GM19193 (cell line): ENCODE results near the gene ZNF653.

Source experiments
- POLR2A ChIP-seq: IDR thresholded peaks from 4 replicates; pipeline ENCODE4 v1.6.1; 2011; ENCODE audit not compliant: insufficient read depth, insufficient read length; ENCODE audit errors: extremely low read depth

ZNF653 gene

DNA sequence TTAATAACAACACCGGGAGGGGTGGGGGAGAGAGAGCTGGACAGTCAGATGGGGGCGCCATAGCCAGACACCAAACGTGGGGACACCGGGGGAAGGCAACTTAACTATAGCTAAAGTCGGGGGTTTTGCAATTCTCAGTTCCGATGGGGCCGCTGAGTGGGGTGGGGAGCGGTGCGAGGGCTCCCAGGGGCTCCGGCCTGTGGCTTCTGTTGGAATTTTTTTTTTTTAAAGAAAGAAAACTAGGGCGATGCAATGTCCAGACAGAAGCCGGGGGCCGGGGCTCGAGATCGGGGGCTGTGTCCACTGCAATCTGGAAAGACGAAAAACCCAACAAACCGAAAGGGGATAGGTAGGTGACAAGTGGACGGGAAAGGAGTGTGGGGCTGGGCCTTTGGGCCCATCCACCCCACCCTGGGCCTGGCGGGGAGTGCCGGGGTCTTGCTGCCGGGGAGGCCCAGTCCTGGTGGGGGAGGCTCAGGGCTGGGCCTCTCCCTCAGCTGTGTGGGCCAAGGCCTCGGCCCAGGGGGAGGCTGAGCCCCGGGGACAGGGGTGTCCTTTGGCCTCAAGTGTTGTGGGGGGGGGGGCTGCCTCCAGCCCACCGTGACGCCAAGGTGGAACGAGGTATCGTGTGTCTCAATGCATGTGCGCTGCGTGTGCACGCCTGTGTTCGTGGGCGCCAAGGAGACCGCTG, 52.9 kb downstream of the ZNF653 start:
- TF ChIP-seq POLR2A = no peak

DNA sequence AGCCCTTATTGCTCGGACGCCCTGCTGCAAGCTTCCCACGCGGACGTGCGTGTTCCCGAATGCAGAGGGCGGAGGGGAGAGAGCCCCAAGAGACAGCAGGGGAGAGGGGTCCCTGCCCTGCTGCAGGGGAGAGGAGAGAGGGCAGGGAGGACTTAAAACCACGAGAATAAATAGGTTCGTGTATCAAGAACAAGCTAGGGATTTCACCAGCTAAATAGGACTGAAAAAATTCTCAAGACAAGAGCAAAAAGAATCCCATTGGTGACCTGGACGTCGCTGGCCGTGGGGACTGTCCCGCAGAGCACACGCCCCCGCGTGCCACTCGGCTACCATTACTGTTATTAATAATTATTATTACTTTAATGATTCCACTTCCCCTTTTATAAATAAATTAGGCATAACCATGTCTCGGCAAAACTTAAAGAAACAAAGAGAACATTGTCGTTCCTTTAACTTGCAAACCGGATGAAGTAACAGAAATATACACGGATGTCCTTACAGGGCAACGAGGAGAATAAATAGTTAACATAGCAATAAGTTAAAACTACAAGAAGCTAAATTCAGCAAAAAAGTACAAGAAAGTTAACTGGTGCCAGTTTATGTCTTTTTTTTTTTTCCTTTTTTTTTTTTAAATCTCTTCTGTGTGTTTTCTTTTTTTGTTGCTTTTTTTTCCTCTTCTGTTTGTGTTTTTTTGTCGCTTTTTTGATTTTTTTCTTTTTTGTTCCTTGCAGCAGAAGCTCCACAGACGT, 53.6 kb downstream of the ZNF653 start:
- no peak for TF ChIP-seq POLR2A

DNA sequence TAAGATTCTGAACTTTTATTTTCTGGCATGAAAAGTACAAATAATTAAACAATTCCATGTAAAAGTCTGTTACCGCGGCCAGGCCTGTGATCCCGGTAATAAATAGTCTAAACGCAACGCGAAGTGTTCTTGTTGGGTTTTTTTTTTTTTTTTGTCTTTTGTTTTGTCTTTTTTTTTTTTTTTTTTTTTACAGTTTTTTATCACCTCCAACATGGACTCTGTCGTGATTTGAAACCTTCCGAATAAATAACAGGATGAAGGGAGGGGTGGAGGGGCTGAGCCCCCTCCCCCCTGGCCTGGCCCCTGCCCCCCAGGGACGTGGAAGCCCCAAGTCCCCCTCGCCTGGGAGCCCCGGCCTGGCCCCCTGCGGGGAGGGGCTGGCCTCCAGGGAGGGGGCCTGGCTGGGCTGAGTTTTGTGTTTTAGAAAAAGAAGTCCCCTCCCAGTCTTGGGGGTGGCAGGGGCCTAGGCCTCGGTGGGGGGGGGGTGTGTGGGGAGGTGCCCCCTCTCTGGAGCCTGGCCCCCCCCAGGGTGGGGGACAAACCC, 54.2 kb downstream of the ZNF653 start:
- no peak for TF ChIP-seq POLR2A

DNA sequence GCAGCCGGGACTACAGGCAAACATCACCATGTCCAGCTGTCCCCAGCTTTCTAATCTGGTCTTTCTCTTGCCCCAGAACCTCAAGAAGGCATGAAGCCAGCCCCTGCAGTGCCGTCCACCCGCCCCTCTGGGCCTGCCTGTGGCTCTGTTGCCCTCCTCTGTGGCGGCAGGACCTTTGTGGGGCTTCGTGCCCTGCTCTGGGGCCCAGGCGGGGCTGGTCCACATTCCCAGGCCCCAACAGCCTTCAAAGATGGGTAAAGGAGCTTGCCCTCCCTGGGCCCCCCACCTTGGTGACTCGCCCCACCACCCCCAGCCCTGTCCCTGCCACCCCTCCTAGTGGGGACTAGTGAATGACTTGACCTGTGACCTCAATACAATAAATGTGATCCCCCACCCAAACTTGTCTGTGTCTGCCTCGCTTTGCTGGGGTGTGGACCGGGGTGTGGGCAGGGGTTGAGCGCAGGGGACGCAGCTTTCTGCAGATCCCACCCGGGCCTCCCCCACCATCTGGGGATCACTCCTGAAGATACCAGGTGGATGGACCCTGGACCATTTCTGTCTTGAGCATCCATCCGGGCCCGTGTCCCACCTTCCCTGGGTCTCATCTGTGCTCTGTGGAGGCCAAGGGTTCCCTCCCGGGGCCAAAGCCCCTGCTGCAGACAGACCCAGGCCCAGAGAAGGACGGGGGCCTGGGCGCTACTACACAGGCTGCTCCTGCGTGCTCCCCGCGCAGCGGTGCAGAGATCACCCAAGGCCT, 54.9 kb downstream of the ZNF653 start:
- TF ChIP-seq POLR2A = no peak

DNA sequence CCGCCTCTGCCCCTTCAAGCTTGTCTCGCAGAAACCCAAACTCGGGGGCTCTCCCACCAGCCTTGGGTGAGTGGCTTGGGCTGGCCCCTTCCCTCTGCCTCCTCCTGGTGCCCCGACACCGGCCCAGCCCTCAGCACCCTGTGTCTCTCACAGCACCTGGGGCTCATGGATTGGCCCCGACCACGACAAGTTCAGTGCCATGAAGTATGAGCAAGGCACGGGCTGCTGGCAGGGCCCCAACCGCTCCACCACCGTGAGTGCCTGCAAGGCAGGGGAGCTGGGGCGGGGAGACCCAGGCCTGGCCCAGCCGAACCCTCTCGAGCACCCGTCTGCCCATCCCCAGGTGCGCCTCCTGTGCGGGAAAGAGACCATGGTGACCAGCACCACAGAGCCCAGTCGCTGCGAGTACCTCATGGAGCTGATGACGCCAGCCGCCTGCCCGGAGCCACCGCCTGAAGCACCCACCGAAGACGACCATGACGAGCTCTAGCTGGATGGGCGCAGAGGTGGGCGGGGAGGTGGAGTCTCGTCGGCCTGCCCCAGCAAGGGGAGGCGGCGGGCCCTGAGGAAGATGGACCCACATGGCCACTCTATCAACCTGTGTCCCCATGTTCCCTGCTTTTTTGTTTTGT, 56.6 kb downstream of the ZNF653 start:
- no peak for TF ChIP-seq POLR2A

DNA sequence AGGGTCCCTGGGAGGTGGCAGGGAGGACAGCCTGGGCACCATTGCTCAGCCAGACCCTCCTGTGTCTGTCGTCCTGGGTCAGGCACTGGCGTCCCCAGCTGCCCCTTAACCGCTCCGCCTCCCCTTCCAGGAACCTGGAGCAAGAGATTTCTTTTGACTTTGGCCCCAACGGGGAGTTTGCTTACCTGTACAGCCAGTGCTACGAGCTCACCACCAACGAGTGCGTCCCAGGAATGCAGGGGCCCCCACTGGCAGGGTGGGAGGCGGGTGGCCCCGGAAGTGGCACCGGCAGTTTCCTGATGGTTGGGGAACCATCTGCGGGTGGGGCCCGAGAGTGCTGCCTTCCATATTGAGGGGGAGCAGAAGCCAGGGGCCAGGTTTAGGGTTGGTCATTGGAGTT, 57.2 kb downstream of the ZNF653 start:
- TF ChIP-seq POLR2A = no peak

DNA sequence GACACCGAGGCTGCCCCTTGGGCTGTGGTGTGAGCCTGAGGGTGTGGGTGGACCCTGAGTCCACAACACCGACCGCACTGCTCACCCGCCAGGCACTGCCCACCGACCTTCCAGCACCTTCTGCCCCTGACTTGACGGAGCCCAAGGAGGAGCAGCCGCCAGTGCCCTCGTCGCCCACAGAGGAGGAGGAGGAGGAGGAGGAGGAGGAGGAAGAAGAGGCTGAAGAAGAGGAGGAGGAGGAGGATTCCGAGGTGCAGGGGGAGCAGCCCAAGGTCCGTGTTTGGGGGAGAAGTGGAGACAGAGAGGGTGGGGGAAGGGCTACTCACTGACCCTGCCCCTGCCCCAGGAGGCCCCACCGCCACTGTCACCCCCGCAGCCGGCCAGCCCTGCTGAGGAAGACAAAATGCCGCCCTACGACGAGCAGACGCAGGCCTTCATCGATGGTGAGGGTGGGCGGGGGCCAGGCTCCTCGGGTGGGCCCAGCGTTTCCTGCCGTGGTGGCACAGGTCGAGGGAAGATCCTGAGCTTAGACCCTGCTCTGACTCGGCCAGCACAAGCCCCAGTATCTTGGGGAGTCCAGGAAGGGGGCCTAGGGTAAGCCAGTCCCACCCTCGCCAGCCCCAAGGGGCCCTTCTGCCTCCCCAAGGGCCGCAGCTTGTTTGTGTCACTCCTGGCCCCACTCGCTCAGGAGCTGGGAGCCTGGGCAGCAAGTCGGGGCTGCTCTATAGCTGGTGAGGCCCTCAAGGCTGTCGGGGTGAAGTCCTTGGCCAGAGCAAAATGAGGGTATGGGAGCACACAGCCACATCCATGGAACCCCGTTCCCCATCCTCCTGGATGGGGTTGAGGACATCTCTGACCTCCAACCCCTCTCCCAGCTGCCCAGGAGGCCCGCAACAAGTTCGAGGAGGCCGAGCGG, 58.0 kb downstream of the ZNF653 start:
- TF ChIP-seq POLR2A = no peak

DNA sequence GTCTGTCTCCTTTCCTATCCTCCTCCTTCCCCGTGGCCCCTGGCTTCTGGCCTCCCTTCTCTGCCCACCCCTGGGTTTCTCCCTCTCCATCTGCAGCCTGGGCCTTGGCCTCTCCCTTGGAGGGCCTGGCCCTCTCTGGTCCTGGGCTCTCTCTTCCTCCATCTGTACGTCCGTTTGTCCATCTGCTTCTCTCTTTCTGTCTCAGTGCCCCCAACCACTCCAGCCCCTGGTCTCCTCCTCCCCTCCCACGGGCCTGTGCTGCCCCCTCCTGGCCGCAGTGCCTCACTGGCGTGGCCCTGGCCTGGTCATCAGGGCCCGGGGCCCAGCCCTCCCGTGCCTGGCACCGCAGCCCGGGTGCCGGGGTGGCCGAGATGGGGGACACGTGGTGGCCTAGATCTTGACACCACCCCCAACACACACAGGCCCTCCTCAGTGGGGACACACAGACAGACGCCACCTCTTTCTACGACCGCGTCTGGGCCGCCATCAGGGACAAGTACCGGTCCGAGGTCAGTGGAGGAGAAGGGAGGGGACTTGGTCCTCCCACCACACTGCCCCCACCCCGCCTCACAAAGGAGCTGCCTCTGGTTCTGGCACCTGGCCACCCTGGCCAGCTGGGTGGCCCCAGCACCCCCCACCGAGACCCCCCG, 58.9 kb downstream of the ZNF653 start:
- TF ChIP-seq POLR2A = no peak

DNA sequence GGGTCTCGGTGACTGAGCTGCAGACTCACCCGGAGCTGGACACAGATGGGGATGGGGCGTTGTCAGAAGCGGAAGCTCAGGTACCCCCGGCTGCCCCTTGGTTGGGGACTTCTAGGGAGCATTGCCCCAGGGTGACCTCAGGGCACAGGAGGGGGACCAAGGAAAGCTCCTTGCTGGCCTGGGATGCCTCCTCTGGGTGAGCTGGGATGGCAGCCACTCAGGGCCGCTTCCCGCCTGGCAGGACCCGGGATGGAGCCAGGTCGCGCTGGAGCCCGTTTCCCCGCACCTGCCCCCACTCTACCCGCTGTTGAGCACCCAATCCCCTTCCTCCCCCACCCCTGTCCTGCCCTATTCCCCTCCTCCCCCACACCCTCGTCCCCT, 59.4 kb downstream of the ZNF653 start:
- TF ChIP-seq POLR2A = no peak

DNA sequence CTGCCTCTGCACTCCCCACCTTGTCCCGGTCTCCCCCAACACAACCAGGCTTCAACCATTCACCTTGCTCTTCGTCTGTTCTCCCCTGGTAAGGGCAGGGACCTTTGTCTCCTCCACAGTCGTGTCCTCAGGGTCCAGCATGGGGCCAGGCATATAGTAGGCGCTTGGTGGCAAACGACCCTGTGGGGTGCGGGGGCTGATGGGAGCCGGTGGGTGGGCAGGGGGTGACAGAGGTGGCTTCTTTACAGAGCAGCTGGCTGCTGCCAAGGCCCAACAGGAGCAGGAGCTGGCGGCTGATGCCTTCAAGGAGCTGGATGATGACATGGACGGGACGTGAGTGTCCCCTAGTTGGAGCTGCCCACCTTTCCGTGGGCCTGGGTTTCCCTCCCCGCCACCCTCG, 60.5 kb downstream of the ZNF653 start:
- no peak for TF ChIP-seq POLR2A

DNA sequence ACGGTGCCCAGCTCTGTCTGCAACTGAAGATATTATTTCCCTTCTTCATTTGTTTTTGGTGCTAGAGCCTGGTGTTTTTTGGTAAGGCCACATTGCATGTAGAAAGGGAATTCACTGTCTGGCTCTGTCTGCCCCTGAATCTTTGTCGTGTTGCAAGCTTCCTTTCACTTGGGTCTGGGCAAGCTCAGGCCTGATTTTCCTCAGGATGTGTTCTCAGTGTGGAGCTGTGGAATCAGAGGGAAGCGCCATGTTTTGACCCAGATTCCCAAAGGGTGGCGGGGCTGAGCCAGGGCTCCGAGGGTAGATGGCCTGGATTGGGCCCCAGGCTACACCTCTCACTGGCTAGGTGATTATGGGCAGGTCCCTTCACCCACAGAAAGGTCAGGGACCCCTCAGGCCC, 61.6 kb downstream of the ZNF653 start:
- no peak for TF ChIP-seq POLR2A

DNA sequence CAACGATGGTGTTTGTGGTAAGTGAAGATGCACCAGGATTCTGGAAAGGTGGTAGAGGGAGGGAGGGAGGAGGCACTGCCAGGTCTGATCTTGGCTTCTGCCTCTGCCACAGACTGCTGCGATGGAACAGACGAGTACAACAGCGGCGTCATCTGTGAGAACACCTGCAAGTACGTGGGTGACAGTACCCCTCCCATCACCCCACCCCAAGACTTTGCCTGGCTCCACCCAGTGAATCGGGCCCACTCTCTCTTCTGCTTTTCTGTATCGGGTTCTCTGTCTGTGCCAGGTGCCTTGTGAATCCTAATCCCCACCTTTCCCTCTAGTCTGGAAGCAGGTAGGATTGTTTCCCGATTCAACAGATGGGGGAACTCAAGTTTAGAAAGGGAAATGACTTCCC, 67.7 kb downstream of the ZNF653 start:
- TF ChIP-seq POLR2A = no peak

DNA sequence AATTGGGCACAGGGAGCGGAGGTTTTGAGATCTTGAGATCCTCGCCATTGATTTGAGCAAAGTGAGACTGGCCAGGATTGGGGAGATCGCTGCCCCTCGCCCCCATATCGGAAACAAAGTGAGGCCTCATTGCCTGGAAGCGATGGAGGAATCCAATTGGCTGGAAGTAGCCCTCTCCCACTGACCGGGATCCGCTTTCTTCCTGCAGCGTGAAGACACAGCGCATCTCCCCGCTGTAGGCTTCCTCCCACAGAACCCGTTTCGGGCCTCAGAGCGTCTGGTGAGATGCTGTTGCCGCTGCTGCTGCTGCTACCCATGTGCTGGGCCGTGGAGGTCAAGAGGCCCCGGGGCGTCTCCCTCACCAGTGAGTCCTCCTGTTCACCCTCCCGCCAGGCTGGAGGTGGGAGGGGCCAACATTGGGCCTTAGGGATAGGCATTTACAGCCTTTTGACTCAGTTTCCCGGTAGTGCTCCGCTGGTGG, 69.8 kb downstream of the ZNF653 start:
- no peak for TF ChIP-seq POLR2A
